Adrenal gland (tissue), 5 donors: ENCODE data around the gene GLCE.

Source experiments
- CTCF ChIP-seq, 6 experiments: fragments of 450-650 bp in 4 of 6; fragments of 200-600 bp in 2 of 6; sonication (generic) in 1 of 6; IDR thresholded peaks; 1 replicate in 5 of 6; 2 replicates in 1 of 6; pipeline versions ENCODE4 v1.5.1 to v1.8.0; 2016 to 2021; ENCODE audit warnings: antibody characterized with exemption in 6 of 6, mild to moderate bottlenecking in 2 of 6, moderate library complexity in 1 of 6
- POLR2A ChIP-seq, 2 donors: fragments of 450-650 bp; IDR thresholded peaks; one replicate each; pipeline ENCODE4 v1.6.1; 2017; ENCODE audit warnings: antibody characterized with exemption in 2 of 2, mild to moderate bottlenecking in 2 of 2, moderate library complexity in 1 of 2
- donor health status: DM: no; HTN: no; CAD: no.

DNA sequence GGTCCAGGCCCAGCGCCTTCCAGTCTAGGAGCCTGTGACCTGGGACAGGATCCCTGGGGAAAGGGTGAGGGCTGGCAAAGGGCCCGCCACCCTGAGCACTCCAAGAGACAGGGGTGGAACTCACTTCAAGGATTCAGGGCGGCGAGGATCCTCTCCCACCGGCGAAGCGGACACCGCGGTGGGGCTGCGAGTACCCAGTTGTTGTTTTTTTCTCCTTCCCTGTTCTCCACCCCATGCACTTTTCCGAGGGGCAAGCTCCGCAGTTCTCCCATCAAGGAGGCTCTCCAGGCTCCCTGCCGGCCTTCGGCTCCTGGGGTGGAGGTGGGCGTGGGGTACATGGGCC lies 137.9 kb downstream of the GLCE start:
- TF ChIP-seq CTCF (IDR thresholded peaks at IDR 0.05) (no peak), POLR2A (IDR thresholded peaks at IDR 0.05) (no peak)
